NCI-H226 (cell line): ENCODE measurements around the gene ZNF33A.
"Not testable (repeated sequence)": the region's sequence is repeated elsewhere in the genome, so short reads cannot be mapped to it uniquely, and the experiment has no call there.

Source experiments
- DNase-seq: peaks from one replicate; pipeline ENCODE4 v3.0.0-alpha.2; 2015

ZNF33A gene

DNA sequence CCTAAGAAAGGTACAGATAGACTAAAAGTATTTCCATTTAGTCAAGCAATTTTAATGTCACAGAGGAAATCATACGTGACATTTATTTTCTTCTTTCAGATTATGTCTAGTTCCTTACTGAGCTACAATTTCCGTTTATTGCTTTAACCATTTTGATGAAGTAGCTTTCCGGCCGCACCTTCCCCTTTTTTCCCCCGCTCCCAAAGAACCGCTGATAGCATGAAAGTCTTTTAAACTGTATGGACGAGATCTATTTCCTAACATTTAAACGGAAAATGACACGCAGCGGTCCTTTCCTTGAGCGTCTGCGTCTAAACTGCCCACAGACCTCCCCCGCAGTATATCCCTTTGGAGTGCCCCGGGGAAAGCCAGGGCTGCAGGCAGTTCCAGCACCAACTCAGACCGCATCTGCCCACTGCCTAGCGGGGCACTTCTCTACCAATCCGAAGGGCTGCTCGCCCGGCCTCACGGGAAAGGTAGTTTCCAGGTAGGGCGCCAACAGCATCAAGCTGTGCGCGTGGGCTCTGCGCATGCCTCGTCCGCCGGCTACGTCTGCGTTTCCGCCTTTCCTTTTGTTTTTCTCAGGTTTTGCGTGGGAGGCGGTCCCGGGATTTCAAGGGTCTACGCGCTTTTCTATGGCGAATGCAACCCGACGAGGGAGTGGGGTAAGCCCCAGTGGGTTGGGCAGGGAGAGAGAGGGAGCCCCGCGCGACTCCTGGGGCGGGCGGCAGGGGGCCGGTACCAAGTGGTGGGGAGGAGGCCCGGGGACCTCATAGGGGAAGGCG lies at the start of gene ZNF33A:
Gene ZNF33A, plus strand, starts transcription at position 557 of the 785 bp plus-strand sequence. CDS start 1,667 bp downstream, outside the sequence.
- DNase-seq, result peak; percentile 95

DNA sequence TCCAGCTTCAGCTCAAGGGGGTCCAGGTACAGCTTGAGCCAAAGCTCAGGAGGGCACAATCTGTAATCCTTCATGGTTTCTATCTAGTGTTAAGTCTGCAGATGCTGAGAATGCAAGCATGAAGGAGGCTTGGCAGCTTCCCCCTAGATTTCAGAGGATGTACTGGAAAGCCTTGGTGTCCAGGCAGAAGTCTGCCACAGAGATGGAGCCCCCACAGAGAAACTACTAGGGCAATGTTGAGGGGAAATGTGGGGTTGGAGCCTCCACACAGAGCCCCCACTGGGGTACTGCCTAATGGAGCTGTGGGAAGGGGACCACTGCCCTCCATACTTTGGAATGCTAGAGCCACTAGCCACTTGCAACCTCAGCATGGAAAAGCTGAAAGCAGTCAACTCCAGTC lies 45.5 kb upstream of the ZNF33A start:
- DNase-seq, result no peak

DNA sequence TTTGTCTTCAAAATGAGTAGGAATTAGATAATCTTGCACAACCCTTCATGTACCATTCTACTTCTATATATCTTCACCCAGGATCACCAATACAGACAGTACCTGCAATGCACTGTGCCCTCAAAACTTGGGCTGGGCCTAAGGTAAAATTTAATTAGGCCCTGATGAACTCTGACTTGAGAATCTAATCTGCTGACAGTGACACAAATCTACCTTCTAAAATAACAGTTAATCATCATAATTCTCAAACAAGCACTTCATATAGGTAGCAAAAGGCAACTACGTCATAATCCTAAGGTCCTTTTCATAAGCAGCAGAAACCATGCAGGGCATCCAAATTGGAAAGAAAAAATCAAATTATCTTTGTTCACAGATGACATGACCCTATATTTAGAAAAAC lies 38.1 kb upstream of the ZNF33A start:
- no peak for DNase-seq

DNA sequence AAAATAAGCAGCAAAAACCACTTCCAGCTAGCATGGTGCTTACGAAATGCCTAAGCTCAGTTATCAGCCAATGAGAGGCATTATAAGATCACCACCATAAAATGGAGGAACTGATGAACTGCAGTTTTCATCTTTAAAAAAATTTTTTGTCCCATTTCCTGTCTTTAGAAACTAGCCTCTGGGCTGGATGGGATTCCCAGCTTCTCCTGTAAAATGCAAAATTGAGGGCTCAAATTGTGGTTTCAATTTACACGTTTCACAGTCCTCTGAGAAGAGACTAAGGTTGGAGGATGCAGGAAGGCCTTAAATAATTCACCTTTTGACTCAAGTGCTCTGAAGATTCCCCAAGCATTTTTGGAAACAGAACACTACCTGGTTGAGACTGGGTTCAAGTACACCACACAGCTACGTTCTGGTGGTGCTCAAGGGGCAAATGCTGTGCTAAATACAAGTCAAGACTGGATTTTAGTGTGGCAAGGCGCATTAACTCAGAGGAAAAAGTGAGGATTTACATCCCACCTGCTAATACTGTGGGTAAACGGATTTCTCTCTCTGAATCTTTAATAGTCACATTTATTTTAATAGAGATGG lies 35.0 kb upstream of the ZNF33A start:
- peak; percentile 4 for DNase-seq

DNA sequence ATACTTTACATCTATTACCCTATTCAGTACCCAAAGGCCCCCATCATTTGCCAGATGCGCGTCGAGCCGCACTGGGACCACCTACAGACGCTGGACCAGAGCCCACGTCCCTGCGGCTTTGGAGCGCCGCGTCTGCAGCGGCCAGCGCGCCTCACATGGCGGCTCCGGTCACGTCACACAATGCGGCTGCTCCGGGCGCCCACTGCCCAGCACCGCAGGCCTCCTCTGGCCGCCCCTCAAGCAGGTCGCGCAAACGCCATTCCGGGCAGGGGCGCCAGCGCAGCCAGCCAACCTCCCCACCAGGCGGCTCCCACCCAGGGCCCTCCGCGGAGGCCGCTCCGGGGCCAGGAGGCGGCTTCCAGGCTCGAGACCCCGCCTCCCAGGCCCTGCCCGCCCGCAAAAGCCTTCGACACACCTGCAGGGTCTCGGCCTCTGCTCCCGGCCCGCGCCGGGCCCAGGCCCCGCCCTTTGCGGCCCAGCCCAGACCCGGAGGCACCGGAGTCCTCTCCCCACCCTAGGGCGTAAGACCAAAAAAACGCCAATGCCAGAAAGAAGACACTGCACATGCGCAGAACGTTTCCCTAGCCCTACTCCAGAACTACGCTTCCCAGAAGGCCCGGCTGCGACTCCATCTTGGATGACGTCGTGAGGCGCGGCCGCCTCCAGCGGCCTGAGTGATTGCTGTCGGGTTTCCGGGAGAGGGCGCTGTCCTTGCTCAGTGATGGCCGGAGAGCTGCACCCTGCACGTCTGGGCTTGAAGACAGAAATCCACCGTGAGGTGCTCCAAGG lies 34.2 kb upstream of the ZNF33A start, which contains the start of gene ZNF25:
Gene ZNF25, minus strand, starts transcription at position 557 of the 789 bp plus-strand sequence. CDS start 4,925 bp downstream, outside the sequence.
- DNase-seq, result peak; percentile 98

DNA sequence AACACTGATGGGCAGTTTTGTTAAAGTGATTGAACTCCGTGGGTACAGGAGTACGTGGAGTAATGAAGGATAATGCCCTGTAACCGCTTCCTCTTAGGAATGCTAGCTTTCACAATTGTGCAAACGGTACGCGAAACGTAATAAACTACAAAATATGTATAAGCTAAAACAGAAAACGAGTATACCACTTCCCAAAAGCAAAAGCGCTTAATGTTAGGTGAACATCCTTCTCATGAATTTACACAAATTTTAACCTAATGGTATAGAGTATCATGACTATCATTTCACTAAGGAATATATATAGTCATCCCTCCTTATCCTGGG lies 33.6 kb upstream of the ZNF33A start:
- no peak for DNase-seq

DNA sequence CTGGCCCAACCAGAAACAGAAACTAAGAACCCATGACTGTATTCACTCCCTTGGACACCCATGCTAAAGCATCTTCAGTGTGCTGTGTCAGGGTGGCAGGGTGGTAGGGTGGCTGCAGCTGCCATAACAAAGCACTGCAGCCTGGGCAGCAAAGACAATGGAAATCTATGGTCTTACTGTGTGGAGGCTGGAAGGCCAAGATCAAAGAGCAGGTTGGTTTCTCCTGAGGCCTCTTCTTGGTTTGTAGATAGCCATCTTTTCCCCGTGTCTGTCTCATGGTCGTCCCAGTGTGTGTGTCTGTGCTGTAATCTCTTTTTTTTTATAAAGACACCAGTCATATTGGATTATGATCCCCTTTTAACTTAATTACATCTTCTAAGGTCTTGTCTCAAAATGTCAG lies 18.8 kb upstream of the ZNF33A start:
- DNase-seq, result no peak

DNA sequence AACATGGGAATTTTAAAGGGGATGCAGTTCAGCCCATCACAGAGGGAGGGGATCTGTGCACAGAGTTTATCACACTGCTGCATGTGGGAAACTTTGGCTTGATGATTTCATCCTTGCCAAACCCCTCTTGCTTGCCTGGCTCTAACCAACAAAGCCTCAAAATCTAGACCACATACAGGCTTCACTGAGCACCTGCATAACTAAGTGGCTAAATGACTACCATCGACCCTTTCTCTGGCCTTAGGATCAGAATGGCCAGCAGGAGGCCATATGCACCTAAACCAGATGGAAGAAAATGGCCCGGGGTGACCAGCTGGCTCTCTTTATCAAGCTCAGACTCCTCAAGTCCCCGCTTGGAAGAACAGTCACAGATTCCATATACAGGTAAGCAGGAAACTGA lies 18.4 kb upstream of the ZNF33A start:
- DNase-seq, result no peak

DNA sequence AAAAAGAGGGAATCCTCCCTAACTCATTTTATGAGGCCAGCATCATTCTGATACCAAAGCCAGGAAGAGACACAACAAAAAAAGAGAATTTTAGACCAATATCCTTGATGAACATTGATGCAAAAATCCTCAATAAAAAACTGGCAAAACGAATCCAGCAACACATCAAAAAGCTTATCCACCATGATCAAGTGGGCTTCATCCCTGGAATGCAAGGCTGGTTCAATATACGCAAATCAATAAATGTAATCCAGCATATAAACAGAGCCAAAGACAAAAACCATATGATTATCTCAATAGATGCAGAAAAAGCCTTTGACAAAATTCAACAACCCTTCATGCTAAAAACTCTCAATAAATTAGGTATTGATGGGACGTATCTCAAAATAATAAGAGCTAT lies 11.6 kb upstream of the ZNF33A start:
- not testable (repeated sequence) for DNase-seq

DNA sequence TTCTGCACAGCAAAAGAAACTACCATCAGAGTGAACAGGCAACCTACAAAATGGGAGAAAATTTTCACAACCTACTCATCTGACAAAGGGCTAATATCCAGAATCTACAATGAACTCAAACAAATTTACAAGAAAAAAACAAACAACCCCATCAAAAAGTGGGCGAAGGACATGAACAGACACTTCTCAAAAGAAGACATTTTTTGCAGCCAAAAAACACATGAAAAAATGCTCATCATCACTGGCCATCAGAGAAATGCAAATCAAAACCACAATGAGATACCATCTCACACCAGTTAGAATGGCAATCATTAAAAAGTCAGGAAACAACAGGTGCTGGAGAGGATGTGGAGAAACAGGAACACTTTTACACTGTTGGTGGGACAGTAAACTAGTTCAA lies 10.0 kb upstream of the ZNF33A start:
- DNase-seq, result not testable (repeated sequence)

DNA sequence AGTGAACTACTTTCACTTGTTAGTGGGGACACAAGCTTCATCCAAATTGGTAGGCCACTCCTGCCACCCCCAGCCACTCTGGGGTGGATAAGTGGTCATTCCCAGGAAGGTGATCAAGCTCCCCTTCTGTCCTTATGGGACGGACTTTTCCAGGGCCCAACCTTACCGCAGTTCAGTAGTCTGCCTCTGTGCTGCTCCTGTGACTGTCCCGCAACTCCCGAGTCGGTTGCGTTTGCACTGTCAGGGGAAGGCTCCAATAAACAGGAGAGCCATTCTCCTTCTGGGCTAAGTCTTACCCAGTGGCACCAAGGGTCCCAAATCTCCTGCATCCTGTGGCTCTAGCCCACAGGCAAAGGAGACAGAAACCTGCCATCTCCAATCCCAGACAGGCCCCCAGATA lies 7.4 kb upstream of the ZNF33A start:
- DNase-seq, result no peak

DNA sequence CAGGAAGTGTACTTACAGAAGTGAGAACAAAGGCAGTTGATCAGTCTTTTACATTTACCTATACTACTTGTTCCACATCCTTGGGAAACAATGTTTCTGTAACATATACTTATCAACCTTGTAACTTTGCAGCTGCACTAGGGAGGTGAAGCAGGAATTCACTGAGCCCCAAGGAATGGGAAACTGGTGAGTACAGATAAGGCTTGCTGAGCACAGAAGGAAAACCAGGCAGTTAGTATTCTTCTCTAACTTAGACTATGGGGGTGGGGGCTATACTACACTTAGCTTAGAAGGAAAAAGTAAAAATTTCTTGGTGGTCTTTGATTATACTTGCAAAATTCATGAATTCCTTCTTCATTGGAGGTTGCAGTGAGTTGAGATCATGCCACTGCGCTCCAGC lies 6.9 kb upstream of the ZNF33A start:
- DNase-seq, result no peak

DNA sequence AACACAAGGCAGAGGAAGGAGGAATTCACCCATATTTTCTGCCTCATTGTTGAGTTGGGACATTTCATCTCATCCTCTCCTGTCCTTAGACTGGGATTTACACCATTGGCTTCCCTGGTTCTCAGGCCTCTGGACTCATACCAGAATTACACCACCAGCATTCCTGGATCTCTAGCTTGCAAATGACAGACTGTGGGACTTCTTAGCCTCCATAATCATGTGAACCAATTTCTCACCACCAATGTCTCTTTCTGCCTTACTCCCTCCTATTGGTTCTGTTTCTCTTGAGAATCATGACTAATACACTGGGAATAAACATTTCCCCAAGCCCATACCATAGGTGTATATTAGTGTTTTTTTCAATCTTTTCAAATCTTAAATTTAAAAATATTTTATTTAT lies 2.9 kb upstream of the ZNF33A start:
- DNase-seq, result no peak

DNA sequence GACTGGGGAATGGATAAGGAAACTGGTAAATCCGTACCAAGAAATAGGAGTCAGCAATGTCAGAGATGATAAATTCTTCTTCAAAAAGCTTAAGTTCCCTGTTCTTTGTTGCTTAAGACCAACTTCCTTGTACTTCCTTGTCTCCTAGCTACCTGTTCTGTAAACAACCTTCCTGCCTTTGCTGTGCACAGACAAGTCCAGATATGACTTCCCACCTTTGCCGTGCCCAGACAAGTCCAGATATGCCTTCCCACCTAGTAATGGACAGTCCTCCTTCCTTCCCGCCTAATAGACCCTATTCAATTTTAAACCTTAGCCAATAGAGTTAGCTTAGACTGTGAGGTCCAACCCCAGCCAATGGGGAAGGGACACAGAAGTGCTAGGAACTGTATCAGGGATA lies 2.5 kb upstream of the ZNF33A start:
- DNase-seq, result no peak

DNA sequence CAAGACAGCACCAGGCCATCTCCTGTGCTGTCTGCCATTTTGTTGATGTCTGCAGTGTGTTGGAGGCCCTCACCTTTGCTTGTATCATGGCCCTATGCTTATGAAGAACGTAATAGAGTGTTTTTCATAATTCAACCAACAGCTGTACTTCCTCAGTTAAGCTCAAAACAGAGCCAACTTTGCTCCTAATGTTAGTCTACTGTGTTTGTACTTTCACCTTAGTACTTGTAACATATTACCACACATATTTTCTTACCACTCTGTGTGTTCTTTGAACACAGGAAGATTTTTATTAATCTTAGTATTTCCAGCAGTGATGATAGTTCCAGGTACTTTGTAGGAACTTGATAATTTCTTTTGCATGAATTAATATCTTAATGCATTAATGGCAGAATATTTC lies 5.9 kb downstream of the ZNF33A start:
- no peak for DNase-seq

DNA sequence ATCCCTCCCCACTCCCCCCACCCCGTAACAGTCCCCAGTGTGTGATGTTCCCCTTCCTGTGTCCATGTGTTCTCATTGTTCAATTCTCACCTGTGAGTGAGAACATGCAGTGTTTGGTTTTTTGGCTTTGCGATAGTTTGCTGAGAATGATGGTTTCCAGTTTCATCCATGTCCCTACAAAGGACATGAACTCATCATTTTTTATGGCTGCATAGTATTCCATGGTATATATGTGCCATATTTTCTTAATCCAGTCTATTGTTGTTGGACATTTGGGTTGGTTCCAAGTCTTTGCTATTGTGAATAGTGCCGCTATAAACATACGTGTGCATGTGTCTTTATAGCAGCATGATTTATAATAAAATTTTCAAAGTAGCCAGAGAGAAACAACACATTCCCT lies 8.6 kb downstream of the ZNF33A start:
- DNase-seq, result not testable (repeated sequence)

DNA sequence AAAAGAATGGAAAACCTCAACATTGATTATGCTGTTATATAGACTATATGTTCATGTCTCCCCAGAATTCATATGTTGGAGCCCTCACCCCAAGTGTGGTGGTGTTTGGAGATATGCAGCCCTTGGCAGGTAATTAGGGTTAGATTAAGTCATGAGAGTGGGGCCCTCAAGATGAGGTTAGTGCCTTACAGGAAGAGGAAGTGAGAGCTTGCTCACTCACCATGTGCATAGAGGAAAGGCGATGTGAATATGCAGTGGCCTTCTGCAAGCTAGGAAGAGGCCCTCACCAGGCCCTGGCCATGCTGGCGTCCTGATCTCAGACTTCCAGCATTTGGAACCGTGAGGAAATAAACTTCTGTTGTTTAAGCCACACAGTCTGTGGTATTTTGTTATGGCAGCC lies 14.8 kb downstream of the ZNF33A start:
- no peak for DNase-seq

DNA sequence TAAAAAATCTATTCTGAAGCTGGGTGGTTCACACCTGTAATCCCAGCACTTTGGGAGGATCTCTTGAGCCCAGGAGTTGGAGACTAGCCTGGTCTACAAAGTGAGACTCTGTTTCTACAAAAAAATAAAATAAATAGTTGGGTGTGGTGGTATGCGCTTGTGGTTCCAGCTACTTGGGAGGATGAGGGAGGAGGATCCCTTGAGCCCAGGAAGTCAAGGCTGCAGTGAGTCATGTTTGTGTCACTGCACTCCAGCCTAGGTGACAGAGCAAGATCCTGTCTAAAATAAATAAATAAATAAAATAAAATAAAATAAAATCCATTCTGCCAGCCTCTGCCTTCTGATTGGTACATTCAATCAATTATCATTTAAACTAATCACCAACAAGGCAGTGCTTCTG lies 17.5 kb downstream of the ZNF33A start:
- DNase-seq, result no peak

DNA sequence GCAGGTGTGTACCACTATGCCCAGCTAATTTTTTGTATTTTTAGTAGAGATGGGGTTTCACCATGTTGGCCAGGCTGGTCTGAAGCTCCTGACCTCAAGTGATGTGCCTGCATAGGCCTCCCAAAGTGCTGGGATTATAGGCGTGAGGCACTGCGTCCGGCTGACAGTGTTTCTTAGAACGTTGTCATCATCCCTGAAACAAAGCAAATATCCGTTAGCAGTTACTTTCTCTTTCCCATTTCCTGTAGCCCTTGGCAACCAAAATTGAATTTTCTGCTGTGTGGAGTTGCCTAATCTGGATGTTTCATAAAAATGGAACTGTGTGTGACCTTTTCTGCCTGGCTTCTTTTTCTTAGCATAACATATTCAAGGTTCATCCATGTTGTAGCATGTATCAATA lies 22.4 kb downstream of the ZNF33A start:
- no peak for DNase-seq

DNA sequence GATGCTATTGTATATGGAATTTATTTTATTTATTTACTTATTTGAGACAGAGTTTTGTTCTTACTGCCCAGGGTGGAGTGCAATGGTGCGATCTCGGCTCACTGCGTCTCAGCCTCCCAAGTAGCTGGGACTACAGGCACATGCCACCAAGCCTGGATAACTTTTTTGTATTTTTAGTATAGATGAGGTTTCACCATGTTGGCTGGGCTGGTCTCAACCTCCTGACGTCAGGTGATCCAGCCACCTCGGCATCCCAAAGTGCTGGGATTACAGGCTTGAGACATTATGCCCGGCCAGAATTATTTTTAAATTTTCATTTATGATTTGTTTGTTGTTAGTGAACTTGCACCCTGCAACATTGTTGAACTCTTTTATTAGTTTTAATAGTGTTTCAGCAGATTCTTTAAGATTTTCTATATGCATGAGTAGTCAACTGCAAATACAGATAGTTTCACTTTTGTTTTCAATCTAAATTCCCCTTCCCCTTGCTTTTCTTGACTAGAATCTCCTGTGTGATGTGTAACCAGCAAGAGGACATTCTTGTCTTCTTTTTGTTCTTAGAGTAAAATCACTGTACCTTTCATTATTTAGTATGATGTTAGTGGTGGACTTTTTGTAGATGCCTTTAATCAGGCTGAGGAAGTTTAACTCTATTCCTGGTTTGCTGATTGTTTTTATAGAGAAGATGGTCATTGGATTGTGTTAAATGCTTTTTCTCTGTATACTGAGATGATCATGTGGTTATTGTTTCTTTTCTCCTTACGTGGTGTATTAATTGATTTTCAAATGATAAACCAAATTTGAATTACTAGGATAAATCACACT lies 27.8 kb downstream of the ZNF33A start:
- no peak for DNase-seq

DNA sequence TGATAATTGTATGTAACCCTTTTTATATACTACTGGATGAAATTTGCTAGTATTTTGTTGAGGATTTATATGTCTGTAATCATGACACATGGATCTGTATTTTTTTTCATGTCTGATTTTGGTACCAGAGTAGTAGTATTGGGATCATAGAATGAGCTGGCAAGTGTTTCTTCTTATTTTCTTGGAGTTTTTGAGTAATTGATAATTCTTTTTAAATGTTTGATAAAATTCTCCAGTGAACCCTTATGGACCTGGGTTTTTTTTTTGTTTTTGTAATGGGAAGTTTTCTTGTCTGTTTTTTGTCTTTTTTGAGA lies 28.4 kb downstream of the ZNF33A start:
- no peak for DNase-seq

DNA sequence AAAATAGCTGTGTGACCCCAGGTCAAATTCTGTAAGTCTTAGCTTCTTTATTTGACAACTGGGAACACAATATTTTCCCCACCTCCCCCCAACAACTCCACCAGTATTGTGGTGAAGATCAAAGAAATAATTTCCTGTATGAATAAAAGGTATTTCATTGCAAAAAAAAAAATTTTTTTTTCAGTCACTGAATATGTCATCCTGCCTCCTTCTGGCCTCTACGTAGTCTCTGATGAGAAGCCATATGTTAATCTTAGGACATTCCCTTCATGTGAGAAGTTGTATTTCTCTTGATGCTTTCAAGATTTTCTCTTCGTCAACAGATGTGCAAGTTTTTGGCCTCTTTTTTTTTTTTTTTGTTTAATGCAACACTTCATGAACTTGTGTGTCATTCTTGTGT lies 33.0 kb downstream of the ZNF33A start:
- no peak for DNase-seq

DNA sequence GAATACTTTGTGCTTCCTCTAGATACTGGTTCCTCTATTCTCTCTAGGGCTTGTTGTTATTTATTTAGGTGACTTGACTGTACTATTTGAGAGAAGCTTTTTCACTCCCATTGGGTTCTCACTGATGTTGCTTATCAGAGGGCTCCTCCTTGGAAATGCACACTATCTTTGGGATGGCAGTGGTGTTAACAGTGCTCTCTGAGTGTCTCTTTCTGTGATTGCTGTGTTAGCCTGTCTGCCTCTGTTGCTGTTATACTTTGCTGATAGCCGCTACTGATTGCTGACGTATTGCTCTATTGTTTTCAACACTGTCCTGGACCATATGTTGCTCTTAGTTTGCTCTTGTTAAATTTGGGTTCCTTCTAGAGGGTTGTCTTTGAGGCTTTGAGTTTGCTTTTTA lies 34.7 kb downstream of the ZNF33A start:
- DNase-seq, result no peak
